ENCODE results near the gene FCHSD2.
"Not testable (repeated sequence)": the region's sequence is repeated elsewhere in the genome, so short reads cannot be mapped to it uniquely, and the experiment has no call there.

The FCHSD2 gene

GRCh38 chr11:73141309-73142127, 600 bp downstream of the FCHSD2 start:
- Histone ChIP-seq H3K4me3 (peak overlapping the region; percentile 95), H3K27ac (peak overlapping the region; percentile 89 to 98)
- no peak for TF ChIP-seq CTCF (IDR thresholded peaks at IDR 0.05)
- peak; percentile 89 for DNase-seq (ENCODE audit: low spot score)

GRCh38 chr11:73141031-73141308, 1.1 kb downstream of the FCHSD2 start:
- Histone ChIP-seq H3K4me3 (peak overlapping the region; percentile 95), H3K27ac (peak overlapping the region; percentile 89 to 98)
- no peak for TF ChIP-seq CTCF (IDR thresholded peaks at IDR 0.05)
- DNase-seq (ENCODE audit: low spot score), result no peak

DNA sequence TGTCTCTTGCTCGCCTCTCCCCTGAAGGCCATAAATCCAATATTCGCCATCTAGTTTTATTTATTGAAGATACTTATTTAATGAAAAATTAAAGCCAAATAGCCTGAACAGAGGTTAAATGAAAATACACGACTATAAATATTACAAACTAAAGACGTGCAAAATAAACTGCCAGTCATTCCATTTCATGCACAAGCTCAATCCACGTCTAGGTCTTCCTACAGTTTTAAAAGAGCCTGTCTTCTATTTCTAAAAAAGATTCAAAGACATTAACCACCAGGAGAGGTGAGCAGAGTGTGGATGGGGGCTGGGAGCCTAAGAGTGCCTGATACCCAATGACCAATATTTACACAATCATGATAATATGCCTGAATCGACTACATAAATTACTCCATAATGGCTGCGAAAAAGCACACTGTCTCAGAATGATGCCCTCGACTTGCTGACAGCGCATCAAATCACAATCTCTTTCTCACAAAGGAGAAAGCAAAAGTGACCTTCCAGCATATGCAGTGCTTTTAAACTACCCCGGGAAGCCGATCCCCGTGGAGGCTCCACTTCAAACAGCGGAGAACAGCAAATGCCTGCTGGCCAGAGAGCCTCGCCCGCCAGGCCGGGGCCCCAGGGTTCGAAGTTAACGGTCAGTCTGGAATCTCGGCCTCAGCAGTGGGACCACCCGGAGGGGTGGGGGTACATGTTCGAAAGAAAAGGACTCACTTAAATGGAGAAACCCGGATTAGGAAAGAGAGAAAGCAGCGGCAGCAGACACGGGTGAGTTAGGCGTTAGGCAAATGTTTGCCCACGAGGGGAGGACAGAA, 1.7 kb downstream of the FCHSD2 start:
- H3K4me3 ChIP-seq, result peak overlapping the region; percentile 95
- DNase-seq (ENCODE audit: low spot score), result no peak
- peak overlapping the region; percentile 89 to 98 for H3K27ac ChIP-seq
- TF ChIP-seq CTCF (IDR thresholded peaks at IDR 0.05), result no peak

GRCh38 chr11:73139476-73140198, 2.5 kb downstream of the FCHSD2 start:
- H3K4me3 ChIP-seq, result peak overlapping the region; percentile 95
- peak overlapping the region; percentile 89 to 98 for H3K27ac ChIP-seq
- DNase-seq (ENCODE audit: low spot score), result no peak
- no peak for TF ChIP-seq CTCF (IDR thresholded peaks at IDR 0.05)

GRCh38 chr11:73137944-73138274, 4.2 kb downstream of the FCHSD2 start:
- TF ChIP-seq CTCF (IDR thresholded peaks at IDR 0.05), result no peak
- H3K4me3 ChIP-seq, result peak overlapping the region; percentile 0
- H3K27ac ChIP-seq, result no peak overlapping the region
- no peak for DNase-seq (ENCODE audit: low spot score)

- no peak for TF ChIP-seq CTCF (IDR thresholded peaks at IDR 0.05)
- H3K4me3 ChIP-seq, result peak overlapping the region; percentile 0
- DNase-seq (ENCODE audit: low spot score), result no peak
- H3K27ac ChIP-seq, result no peak overlapping the region
Measured at GRCh38 chr11:73137262-73137943, 4.7 kb downstream of the FCHSD2 start.

GRCh38 chr11:73136722-73137121, 5.4 kb downstream of the FCHSD2 start:
- H3K4me3 ChIP-seq, result peak overlapping the region; percentile 8
- not testable (repeated sequence) for DNase-seq (ENCODE audit: low spot score); H3K27ac ChIP-seq
